ENCODE measurements around the gene PCDHB16. TPM values are rescaled to one million over a fixed set of nuclear protein-coding genes. Genes with fewer than 3 reads are reported as not detected.

Gene PCDHB16
- total and polyA plus RNA-seq, 10 donors, result 0.04 to 2.1 (median 1.6) TPM

DNA sequence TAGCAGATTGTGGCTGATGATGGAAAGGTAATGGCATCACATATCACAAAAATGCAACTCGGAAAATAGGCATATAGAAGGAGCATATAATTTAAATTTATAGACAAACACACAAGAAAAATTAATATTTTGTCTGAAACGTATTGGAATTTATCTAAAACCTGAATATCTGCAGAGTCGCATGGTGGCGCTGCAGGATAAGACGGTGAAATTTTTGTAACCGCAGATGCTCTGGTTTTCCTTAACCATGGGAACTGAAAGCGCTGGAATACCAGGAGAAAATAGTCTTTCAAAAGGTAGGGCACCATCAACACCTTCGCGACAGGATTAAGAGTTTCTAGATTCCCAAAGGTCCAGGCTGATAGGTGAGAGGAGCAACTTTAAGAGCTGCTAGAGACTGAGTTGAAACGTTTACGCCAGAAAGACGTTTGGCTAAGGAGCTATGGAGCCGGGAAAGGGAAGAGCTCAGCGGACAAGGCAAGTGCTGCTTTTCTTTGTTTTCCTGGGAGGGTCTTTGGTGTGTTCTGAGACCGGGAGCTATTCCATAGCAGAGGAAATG, 52.0 kb downstream of the PCDHB16 start:
- TF ChIP-seq POLR2A (IDR thresholded peaks at IDR 0.05), result no peak
- TF ChIP-seq, protein P1, sequence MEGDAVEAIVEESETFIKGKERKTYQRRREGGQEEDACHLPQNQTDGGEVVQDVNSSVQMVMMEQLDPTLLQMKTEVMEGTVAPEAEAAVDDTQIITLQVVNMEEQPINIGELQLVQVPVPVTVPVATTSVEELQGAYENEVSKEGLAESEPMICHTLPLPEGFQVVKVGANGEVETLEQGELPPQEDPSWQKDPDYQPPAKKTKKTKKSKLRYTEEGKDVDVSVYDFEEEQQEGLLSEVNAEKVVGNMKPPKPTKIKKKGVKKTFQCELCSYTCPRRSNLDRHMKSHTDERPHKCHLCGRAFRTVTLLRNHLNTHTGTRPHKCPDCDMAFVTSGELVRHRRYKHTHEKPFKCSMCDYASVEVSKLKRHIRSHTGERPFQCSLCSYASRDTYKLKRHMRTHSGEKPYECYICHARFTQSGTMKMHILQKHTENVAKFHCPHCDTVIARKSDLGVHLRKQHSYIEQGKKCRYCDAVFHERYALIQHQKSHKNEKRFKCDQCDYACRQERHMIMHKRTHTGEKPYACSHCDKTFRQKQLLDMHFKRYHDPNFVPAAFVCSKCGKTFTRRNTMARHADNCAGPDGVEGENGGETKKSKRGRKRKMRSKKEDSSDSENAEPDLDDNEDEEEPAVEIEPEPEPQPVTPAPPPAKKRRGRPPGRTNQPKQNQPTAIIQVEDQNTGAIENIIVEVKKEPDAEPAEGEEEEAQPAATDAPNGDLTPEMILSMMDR (IDR thresholded peaks at IDR 0.05 in 8 of 11, conservative IDR thresholded peaks at IDR 0.05 in 3 of 11), result no peak
- TF ChIP-seq POLR2AphosphoS5 (IDR thresholded peaks at IDR 0.05), result no peak
- peaks cover 0 to 48% (median 6%) of the 10 kb centered on the region in 7 donors for H3K27me3 ChIP-seq (replicated peaks in 1 of 7)
- H3K4me3 ChIP-seq, result peak overlapping the region in 2 of 8 donors; percentile 6 to 25
- WGBS, 5 donors, result 8 to 14% (median 10%) methylated on average over 15 of the region's 15 CpGs
- DNase-seq, result no peak
- H3K36me3 ChIP-seq, result peaks cover 0 to 4% (median 0%) of the 10 kb centered on the region in 6 donors
- no peaks in the 10 kb centered on the region for H3K4me1 ChIP-seq
- intact Hi-C loops (cut with DNase I; ENCODE audit: low total_unique reads), result no loop called here
- no peak overlapping the region for H3K27ac ChIP-seq
- H3K9me3 ChIP-seq, result peaks cover 8 to 96% (median 93%) of the 10 kb centered on the region in 8 donors

Other genes with a start within 250 kb of the PCDHB16 start
Only the 30 nearest of the 37 such genes appear.
- not detected for gene PCDHB1, start 131.0 kb upstream of the PCDHB16 start, total RNA-seq
- not detected for gene PCDHB1, start 131.0 kb upstream of the PCDHB16 start, polyA plus RNA-seq
- 1 to 10 TPM in 6 of 7 donors, under 1 TPM in 1; 0.98 to 2.0 (median 1.5) TPM for gene PCDHB2, start 87.8 kb upstream of the PCDHB16 start, total RNA-seq
- under 1 TPM; 0.12 to 0.29 (median 0.13) TPM for gene PCDHB2, start 87.8 kb upstream of the PCDHB16 start, polyA plus RNA-seq
- 1 to 10 TPM in 4 of 7 donors, under 1 TPM in 3; 0.34 to 3.1 (median 1.1) TPM for gene PCDHB3, start 81.9 kb upstream of the PCDHB16 start, total RNA-seq
- under 1 TPM in 2 of 3 donors, not detected in 1; 0.08 to 0.26 TPM for gene PCDHB3, start 81.9 kb upstream of the PCDHB16 start, polyA plus RNA-seq
- gene PCDHB4, start 60.6 kb upstream of the PCDHB16 start, total RNA-seq, result 1 to 10 TPM in 5 of 7 donors, under 1 TPM in 2; 0.77 to 2.6 (median 1.6) TPM
- under 1 TPM; 0.09 to 0.32 (median 0.24) TPM for gene PCDHB4, start 60.6 kb upstream of the PCDHB16 start, polyA plus RNA-seq
- gene PCDHB5, start 47.2 kb upstream of the PCDHB16 start, total RNA-seq, result 1 to 10 TPM in 6 of 7 donors, under 1 TPM in 1; 0.81 to 3.4 (median 1.6) TPM
- gene PCDHB5, start 47.2 kb upstream of the PCDHB16 start, polyA plus RNA-seq, result under 1 TPM; 0.20 to 0.33 (median 0.32) TPM
- gene PCDHB6, start 32.3 kb upstream of the PCDHB16 start, total RNA-seq, result 1 to 10 TPM in 2 of 7 donors, under 1 TPM in 5; 0.20 to 1.1 (median 0.66) TPM
- gene PCDHB6, start 32.3 kb upstream of the PCDHB16 start, polyA plus RNA-seq, result under 1 TPM; 0.02 to 0.13 (median 0.07) TPM
- gene PCDHB7, start 9.7 kb upstream of the PCDHB16 start, total RNA-seq, result 1 to 10 TPM in 4 of 7 donors, under 1 TPM in 3; 0.51 to 1.6 (median 1.3) TPM
- gene PCDHB7, start 9.7 kb upstream of the PCDHB16 start, polyA plus RNA-seq, result under 1 TPM in 2 of 3 donors, not detected in 1; 0.08 to 0.16 TPM
- gene PCDHB8, start 4.6 kb upstream of the PCDHB16 start, total RNA-seq, result 1 to 10 TPM in 3 of 7 donors, under 1 TPM in 3, not detected in 1; 0.51 to 1.8 (median 1.0) TPM
- gene PCDHB8, start 4.6 kb upstream of the PCDHB16 start, polyA plus RNA-seq, result under 1 TPM in 2 of 3 donors, not detected in 1; 0.03 to 0.10 TPM
- gene PCDHB9, start 4.8 kb downstream of the PCDHB16 start, total RNA-seq, result 1 to 10 TPM in 5 of 7 donors, under 1 TPM in 2; 0.40 to 4.9 (median 1.5) TPM
- gene PCDHB9, start 4.8 kb downstream of the PCDHB16 start, polyA plus RNA-seq, result under 1 TPM; 0.06 to 0.19 (median 0.09) TPM
- 1 to 10 TPM in 4 of 7 donors, under 1 TPM in 3; 0.74 to 2.7 (median 1.4) TPM for gene PCDHB10, start 10.0 kb downstream of the PCDHB16 start, total RNA-seq
- gene PCDHB10, start 10.0 kb downstream of the PCDHB16 start, polyA plus RNA-seq, result under 1 TPM; 0.09 to 0.26 (median 0.15) TPM
- gene PCDHB11, start 17.2 kb downstream of the PCDHB16 start, total RNA-seq, result 1 to 10 TPM in 5 of 7 donors, under 1 TPM in 2; 0.68 to 3.4 (median 1.2) TPM
- under 1 TPM; 0.07 to 0.19 (median 0.14) TPM for gene PCDHB11, start 17.2 kb downstream of the PCDHB16 start, polyA plus RNA-seq
- gene PCDHB12, start 26.3 kb downstream of the PCDHB16 start, total RNA-seq, result 1 to 10 TPM; 1.1 to 2.4 (median 1.8) TPM
- under 1 TPM; 0.11 to 0.16 (median 0.11) TPM for gene PCDHB12, start 26.3 kb downstream of the PCDHB16 start, polyA plus RNA-seq
- gene PCDHB13, start 31.5 kb downstream of the PCDHB16 start, total RNA-seq, result 1 to 10 TPM; 1.4 to 6.8 (median 4.0) TPM
- gene PCDHB13, start 31.5 kb downstream of the PCDHB16 start, polyA plus RNA-seq, result under 1 TPM; 0.09 to 0.38 (median 0.12) TPM
- 1 to 10 TPM; 1.6 to 5.9 (median 2.8) TPM for gene PCDHB14, start 41.0 kb downstream of the PCDHB16 start, total RNA-seq
- under 1 TPM; 0.27 to 0.93 (median 0.30) TPM for gene PCDHB14, start 41.0 kb downstream of the PCDHB16 start, polyA plus RNA-seq
- 1 to 10 TPM; 1.7 to 5.6 (median 3.8) TPM for gene PCDHB15, start 63.0 kb downstream of the PCDHB16 start, total RNA-seq
- gene PCDHB15, start 63.0 kb downstream of the PCDHB16 start, polyA plus RNA-seq, result 1 to 10 TPM in 1 of 3 donors, under 1 TPM in 2; 0.42 to 1.1 (median 0.72) TPM
- 1 to 10 TPM in 6 of 7 donors, under 1 TPM in 1; 0.57 to 3.0 (median 2.2) TPM for gene SLC25A2, start 121.7 kb downstream of the PCDHB16 start, total RNA-seq
- gene SLC25A2, start 121.7 kb downstream of the PCDHB16 start, polyA plus RNA-seq, result under 1 TPM; 0.05 to 0.22 (median 0.07) TPM
- gene TAF7, start 138.4 kb downstream of the PCDHB16 start, total RNA-seq, result 10 to 100 TPM; 67.6 to 80.6 (median 75.7) TPM
- 100 to 1,000 TPM in 2 of 3 donors, 10 to 100 TPM in 1; 91.1 to 112 (median 111) TPM for gene TAF7, start 138.4 kb downstream of the PCDHB16 start, polyA plus RNA-seq
- under 1 TPM in 6 of 7 donors, not detected in 1; 0.17 to 0.52 (median 0.36) TPM for gene PCDHGA1, start 148.1 kb downstream of the PCDHB16 start, total RNA-seq
- under 1 TPM; 0.04 to 0.06 (median 0.06) TPM for gene PCDHGA1, start 148.1 kb downstream of the PCDHB16 start, polyA plus RNA-seq
- 1 to 10 TPM in 6 of 7 donors, under 1 TPM in 1; 0.84 to 3.9 (median 1.8) TPM for gene PCDHGA2, start 156.4 kb downstream of the PCDHB16 start, total RNA-seq
- gene PCDHGA2, start 156.4 kb downstream of the PCDHB16 start, polyA plus RNA-seq, result under 1 TPM; 0.04 to 0.19 (median 0.06) TPM
- 1 to 10 TPM in 5 of 7 donors, under 1 TPM in 2; 0.60 to 4.4 (median 2.1) TPM for gene PCDHGA3, start 161.4 kb downstream of the PCDHB16 start, total RNA-seq
- under 1 TPM in 1 of 3 donors, not detected in 2; 0.22 TPM for gene PCDHGA3, start 161.4 kb downstream of the PCDHB16 start, polyA plus RNA-seq
- gene PCDHGB1, start 167.7 kb downstream of the PCDHB16 start, total RNA-seq, result 1 to 10 TPM in 6 of 7 donors, under 1 TPM in 1; 0.87 to 3.7 (median 1.6) TPM
- under 1 TPM in 2 of 3 donors, not detected in 1; 0.04 to 0.10 TPM for gene PCDHGB1, start 167.7 kb downstream of the PCDHB16 start, polyA plus RNA-seq
- gene PCDHGA4, start 172.6 kb downstream of the PCDHB16 start, total RNA-seq, result 1 to 10 TPM; 1.4 to 4.5 (median 2.7) TPM
- under 1 TPM; 0.04 to 0.16 (median 0.05) TPM for gene PCDHGA4, start 172.6 kb downstream of the PCDHB16 start, polyA plus RNA-seq
- gene PCDHGB2, start 177.6 kb downstream of the PCDHB16 start, total RNA-seq, result 1 to 10 TPM; 1.7 to 4.5 (median 3.5) TPM
- under 1 TPM in 2 of 3 donors, not detected in 1; 0.09 to 0.22 TPM for gene PCDHGB2, start 177.6 kb downstream of the PCDHB16 start, polyA plus RNA-seq
- gene PCDHGA5, start 181.8 kb downstream of the PCDHB16 start, total RNA-seq, result 1 to 10 TPM; 1.4 to 3.1 (median 2.3) TPM
- under 1 TPM in 2 of 3 donors, not detected in 1; 0.04 to 0.22 TPM for gene PCDHGA5, start 181.8 kb downstream of the PCDHB16 start, polyA plus RNA-seq
- gene PCDHGB3, start 187.9 kb downstream of the PCDHB16 start, total RNA-seq, result 1 to 10 TPM; 1.3 to 5.0 (median 3.9) TPM
- under 1 TPM; 0.06 to 0.38 (median 0.09) TPM for gene PCDHGB3, start 187.9 kb downstream of the PCDHB16 start, polyA plus RNA-seq
- 1 to 10 TPM; 2.2 to 5.0 (median 4.2) TPM for gene PCDHGA6, start 191.5 kb downstream of the PCDHB16 start, total RNA-seq
- gene PCDHGA6, start 191.5 kb downstream of the PCDHB16 start, polyA plus RNA-seq, result under 1 TPM; 0.35 to 0.58 (median 0.54) TPM
- gene PCDHGA7, start 200.4 kb downstream of the PCDHB16 start, total RNA-seq, result 1 to 10 TPM; 1.2 to 5.4 (median 2.0) TPM
- under 1 TPM; 0.18 to 0.29 (median 0.22) TPM for gene PCDHGA7, start 200.4 kb downstream of the PCDHB16 start, polyA plus RNA-seq
- gene PCDHGB4, start 205.3 kb downstream of the PCDHB16 start, total RNA-seq, result 1 to 10 TPM; 1.6 to 3.9 (median 3.0) TPM
- gene PCDHGB4, start 205.3 kb downstream of the PCDHB16 start, polyA plus RNA-seq, result under 1 TPM; 0.02 to 0.29 (median 0.14) TPM
- gene PCDHGA8, start 210.2 kb downstream of the PCDHB16 start, total RNA-seq, result 1 to 10 TPM in 6 of 7 donors, under 1 TPM in 1; 0.70 to 3.9 (median 2.1) TPM
- under 1 TPM in 2 of 3 donors, not detected in 1; 0.04 to 0.13 TPM for gene PCDHGA8, start 210.2 kb downstream of the PCDHB16 start, polyA plus RNA-seq
- gene PCDHGB5, start 215.6 kb downstream of the PCDHB16 start, total RNA-seq, result 1 to 10 TPM; 3.9 to 8.0 (median 5.6) TPM
- gene PCDHGB5, start 215.6 kb downstream of the PCDHB16 start, polyA plus RNA-seq, result under 1 TPM; 0.07 to 0.32 (median 0.17) TPM

All from spleen (tissue), 11 donors.